Measurements from ENCODE around the gene CASP8. TPM values are rescaled to one million over a fixed set of nuclear protein-coding genes. Genes with fewer than 3 reads are reported as not detected.

CASP8 gene
- total RNA-seq, 1 donor = 23.2 TPM

- TF ChIP-seq, protein P1, sequence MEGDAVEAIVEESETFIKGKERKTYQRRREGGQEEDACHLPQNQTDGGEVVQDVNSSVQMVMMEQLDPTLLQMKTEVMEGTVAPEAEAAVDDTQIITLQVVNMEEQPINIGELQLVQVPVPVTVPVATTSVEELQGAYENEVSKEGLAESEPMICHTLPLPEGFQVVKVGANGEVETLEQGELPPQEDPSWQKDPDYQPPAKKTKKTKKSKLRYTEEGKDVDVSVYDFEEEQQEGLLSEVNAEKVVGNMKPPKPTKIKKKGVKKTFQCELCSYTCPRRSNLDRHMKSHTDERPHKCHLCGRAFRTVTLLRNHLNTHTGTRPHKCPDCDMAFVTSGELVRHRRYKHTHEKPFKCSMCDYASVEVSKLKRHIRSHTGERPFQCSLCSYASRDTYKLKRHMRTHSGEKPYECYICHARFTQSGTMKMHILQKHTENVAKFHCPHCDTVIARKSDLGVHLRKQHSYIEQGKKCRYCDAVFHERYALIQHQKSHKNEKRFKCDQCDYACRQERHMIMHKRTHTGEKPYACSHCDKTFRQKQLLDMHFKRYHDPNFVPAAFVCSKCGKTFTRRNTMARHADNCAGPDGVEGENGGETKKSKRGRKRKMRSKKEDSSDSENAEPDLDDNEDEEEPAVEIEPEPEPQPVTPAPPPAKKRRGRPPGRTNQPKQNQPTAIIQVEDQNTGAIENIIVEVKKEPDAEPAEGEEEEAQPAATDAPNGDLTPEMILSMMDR (IDR thresholded peaks at IDR 0.05; ENCODE audit: extremely low read depth, low read depth, low read length) = no peak
- H2AFZ ChIP-seq (ENCODE audit: low read length) = peak overlapping the region; percentile 77
- peaks cover 19% of the 10 kb centered on the region for H3K4me1 ChIP-seq (ENCODE audit: insufficient read depth, low read length)
- no peak for DNase-seq (ENCODE audit: insufficient read length, low spot score, missing footprints)
- no peak overlapping the region for H3K27ac ChIP-seq (ENCODE audit: low read depth, low read length)
- peak overlapping the region; percentile 42 for H3K4me3 ChIP-seq (ENCODE audit: insufficient read depth, low read length)
- H3K36me3 ChIP-seq (ENCODE audit: insufficient read depth, low read length) = no peaks in the 10 kb centered on the region
- peak overlapping the region; percentile 46 for H3K4me2 ChIP-seq (ENCODE audit: insufficient read depth, low read length)
- no peaks in the 10 kb centered on the region for H3K79me2 ChIP-seq (ENCODE audit: insufficient read depth, low read length)
- H4K20me1 ChIP-seq (ENCODE audit: insufficient read depth, low read length) = no peaks in the 10 kb centered on the region
- no peaks in the 10 kb centered on the region for H3K27me3 ChIP-seq (ENCODE audit: insufficient read depth, low read length)
- H3K9me3 ChIP-seq (ENCODE audit: low read depth, low read length) = no peaks in the 10 kb centered on the region
Observed at GRCh38 chr2:201233192-201233811, 27.0 kb upstream of the CASP8 start.

GRCh38 chr2:201233812-201234662 lies 26.3 kb upstream of the CASP8 start:
- Histone ChIP-seq H4K20me1 (ENCODE audit: insufficient read depth, low read length) (no peaks in the 10 kb centered on the region), H3K79me2 (ENCODE audit: insufficient read depth, low read length) (no peaks in the 10 kb centered on the region), H3K4me1 (ENCODE audit: insufficient read depth, low read length) (peaks cover 19% of the 10 kb centered on the region), H3K27me3 (ENCODE audit: insufficient read depth, low read length) (no peaks in the 10 kb centered on the region), H3K4me2 (ENCODE audit: insufficient read depth, low read length) (no peak overlapping the region), H3K27ac (ENCODE audit: low read depth, low read length) (no peak overlapping the region), H2AFZ (ENCODE audit: low read length) (peak overlapping the region; percentile 77), H3K4me3 (ENCODE audit: insufficient read depth, low read length) (no peak overlapping the region), H3K9me3 (ENCODE audit: low read depth, low read length) (no peaks in the 10 kb centered on the region), H3K36me3 (ENCODE audit: insufficient read depth, low read length) (no peaks in the 10 kb centered on the region)
- TF ChIP-seq, protein P1 (IDR thresholded peaks at IDR 0.05; ENCODE audit: extremely low read depth, low read depth, low read length) = no peak
- DNase-seq (ENCODE audit: insufficient read length, low spot score, missing footprints) = peak; percentile 46

GRCh38 chr2:201234663-201235135 lies 25.6 kb upstream of the CASP8 start:
- Histone ChIP-seq H3K4me2 (ENCODE audit: insufficient read depth, low read length) (no peak overlapping the region), H3K9me3 (ENCODE audit: low read depth, low read length) (no peaks in the 10 kb centered on the region)
- DNase-seq (ENCODE audit: insufficient read length, low spot score, missing footprints) = no peak

More at GRCh38 chr2:201234663-201235135, 25.6 kb upstream of the CASP8 start:
- H3K36me3 ChIP-seq (ENCODE audit: insufficient read depth, low read length) = no peaks in the 10 kb centered on the region
- H3K4me3 ChIP-seq (ENCODE audit: insufficient read depth, low read length) = no peak overlapping the region
- H3K27ac ChIP-seq (ENCODE audit: low read depth, low read length) = no peak overlapping the region
- H2AFZ ChIP-seq (ENCODE audit: low read length) = no peak overlapping the region
- H3K79me2 ChIP-seq (ENCODE audit: insufficient read depth, low read length) = no peaks in the 10 kb centered on the region
- peaks cover 23% of the 10 kb centered on the region for H3K4me1 ChIP-seq (ENCODE audit: insufficient read depth, low read length)
- no peaks in the 10 kb centered on the region for H3K27me3 ChIP-seq (ENCODE audit: insufficient read depth, low read length)
- no peaks in the 10 kb centered on the region for H4K20me1 ChIP-seq (ENCODE audit: insufficient read depth, low read length)
- TF ChIP-seq, protein P1 (IDR thresholded peaks at IDR 0.05; ENCODE audit: extremely low read depth, low read depth, low read length) = no peak

Data from osteoblast (primary cell).